CD4-positive, alpha-beta T cell treated with Interleukin-6 at 100 ng/mL for 8 hours (primary cell): ENCODE measurements around the gene MYL4.
"Not testable (repeated sequence)": the region's sequence is repeated elsewhere in the genome, so short reads cannot be mapped to it uniquely, and the experiment has no call there.

Experiments
- DNase-seq: peaks from one replicate; pipeline ENCODE4 v3.0.0-alpha.2; 2020; ENCODE audit warnings: mixed read lengths, low spot score

The MYL4 gene

DNA sequence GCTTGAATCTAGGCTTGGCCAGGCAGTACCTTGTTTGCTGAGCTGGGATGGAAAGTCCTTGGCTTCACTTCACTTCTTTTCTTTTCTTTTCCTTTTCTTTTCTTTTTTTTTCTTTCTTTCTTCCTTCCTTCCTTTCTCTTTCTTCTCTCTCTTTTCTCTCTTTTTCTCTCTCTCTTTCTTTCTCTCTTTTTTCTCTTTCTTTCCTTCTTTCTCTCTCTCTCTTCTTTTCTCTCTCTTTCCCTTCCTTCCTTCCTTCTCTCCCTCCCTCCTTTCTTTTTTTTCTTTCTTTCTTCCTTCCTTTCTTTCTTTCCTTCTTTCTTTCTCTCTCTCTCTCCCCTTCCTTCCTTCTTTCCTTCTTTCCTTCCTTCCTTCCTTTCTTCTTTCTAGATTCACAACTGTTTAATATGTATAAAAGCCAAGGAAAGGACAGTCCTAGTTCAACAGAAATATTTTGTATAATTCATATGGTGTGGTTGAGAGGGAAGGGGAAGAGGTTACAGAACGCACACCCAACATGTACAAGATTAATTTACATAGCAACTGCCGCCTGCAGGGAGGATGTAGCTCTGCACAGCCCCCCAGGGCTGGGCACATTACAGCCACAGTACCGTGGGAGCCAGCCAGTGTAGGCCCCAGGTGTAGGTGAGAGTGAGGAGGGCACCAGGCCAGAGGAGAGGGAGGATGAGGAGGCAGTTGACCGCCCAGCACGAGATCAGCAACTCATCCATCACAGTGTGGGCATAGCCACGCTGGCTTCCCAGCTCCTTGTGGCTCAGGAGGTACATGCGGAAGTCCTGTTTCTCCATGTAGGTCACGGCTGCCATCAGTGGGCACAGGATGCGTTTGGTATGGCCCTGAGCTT is 34.8 kb downstream of the MYL4 start:
- DNase-seq: no peak

DNA sequence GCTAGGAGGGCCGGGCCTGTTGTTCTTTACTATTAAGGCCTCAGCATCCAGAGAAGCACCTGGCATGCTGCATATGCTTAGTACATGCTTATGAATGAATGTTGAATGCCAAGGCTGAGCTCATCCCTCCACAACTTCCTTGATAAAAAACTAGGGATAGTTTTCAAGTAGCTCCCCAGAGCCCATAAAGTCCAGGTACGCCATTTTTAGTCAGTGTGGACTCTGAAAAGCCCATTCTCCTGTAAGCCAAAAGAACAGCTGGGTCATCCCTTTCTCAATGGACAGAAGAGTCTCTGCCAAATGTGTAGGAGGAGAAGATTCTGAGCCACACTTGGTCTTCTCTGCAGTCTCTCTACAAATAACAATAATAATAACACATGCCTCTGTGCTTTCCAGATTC is 35.5 kb downstream of the MYL4 start:
- no peak for DNase-seq

GRCh38 chr17:47246120-47246519 is 37.0 kb downstream of the MYL4 start:
- DNase-seq: no peak

GRCh38 chr17:47250855-47251254 is 41.7 kb downstream of the MYL4 start:
- no peak for DNase-seq

GRCh38 chr17:47251421-47251940 is 42.3 kb downstream of the MYL4 start:
- no peak for DNase-seq

DNA sequence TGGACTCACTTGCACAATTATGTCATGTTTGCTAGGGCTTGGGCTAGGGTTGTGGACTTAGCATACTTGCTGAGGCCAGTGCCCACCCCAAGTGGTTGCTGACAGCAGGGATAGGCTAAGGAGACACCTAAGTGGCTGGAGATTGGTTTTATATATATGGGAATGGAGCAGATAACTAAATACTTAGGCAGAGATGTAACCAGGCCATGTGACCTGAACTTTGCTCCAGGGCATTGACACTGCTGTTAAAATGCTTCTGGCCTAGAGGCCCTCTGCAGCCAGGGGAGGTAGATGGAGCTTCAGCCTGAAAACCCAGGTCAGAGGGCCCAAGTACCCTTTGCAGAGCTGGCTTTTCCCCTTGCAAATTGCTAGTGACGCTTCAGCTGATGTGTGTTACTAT is 43.1 kb downstream of the MYL4 start:
- DNase-seq: no peak

DNA sequence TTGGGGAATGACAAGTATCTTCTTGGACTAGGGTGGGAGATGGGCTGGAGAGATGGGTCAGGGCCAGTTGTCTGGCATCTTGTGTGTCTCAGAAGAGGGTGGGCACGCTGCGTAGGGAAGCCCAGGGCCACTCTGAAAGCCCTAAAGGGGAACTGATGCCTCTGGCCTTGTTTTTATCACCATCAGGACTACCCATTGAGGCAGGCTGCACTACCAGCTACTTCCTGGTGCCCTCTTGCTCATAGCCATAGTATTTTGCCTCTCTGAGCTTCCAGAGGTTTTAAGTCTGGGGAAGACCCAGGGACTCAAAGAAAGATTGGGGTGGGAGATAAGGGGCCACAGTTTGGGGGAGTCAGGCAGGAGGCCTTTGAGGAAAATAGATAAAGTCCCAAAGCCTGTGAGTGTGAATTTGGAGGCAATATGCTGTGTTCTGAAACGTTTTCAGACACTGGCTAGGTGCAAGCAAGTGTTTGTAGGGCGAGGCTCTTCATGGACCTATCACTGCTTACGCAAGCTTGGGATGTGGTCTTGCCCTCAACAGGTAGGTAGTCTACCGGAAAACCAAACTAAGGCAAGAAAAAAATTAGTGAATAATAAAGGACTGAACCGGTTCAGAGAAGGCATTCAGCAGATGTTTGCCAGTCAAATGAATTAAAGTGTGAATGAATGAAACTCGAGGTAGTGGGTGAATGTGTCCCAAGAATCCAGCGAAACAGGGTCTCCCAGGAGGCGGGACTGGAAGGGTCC is 43.8 kb downstream of the MYL4 start:
- DNase-seq: no peak

DNA sequence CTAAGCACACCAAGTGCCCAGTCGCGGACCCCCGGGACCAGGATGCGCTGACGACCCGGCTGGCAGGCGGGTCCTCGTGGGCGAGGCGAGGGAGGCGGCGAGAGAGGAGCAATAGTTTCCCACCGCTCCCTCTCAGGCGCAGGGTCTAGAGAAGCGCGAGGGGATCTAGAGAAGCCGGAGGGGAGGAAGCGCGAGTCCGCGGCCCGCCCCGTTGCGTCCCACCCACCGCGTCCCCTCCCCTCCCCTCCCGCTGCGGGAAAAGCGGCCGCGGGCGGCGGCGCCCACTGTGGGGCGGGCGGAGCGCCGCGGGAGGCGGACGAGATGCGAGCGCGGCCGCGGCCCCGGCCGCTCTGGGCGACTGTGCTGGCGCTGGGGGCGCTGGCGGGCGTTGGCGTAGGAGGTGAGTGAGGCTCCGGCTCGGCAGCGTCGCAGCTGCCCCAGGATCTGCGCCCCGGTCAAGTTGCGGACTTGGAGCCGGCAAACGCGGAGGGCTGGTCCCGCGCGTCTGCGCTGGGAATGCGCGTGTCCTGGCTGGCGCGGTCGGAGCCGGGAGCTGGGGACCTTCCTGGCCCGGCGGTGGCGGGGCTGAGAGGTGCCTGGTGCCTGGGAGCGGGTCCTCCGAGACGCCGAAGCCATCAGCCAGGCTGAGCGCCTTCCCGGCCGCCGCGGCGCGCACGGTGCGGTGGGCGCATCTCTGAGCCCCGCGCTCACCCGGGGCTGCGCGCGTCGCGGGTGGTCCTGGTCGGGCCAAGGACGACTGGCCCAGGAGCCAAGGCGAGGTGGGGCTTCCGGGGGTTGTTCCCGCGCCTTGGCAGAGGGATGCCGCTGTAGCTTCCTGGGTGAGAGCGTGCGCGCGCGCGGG is 44.6 kb downstream of the MYL4 start, which contains the start of gene ITGB3:
Gene ITGB3 (plus strand): TSS at position 287 of the 862 bp plus-strand sequence. CDS start 35 bp downstream, at position 322.
- DNase-seq: peak; percentile 46

- no peak for DNase-seq
Observed at GRCh38 chr17:47254403-47254943, 45.3 kb downstream of the MYL4 start.

GRCh38 chr17:47257651-47258339 is 48.6 kb downstream of the MYL4 start:
- no peak for DNase-seq

DNA sequence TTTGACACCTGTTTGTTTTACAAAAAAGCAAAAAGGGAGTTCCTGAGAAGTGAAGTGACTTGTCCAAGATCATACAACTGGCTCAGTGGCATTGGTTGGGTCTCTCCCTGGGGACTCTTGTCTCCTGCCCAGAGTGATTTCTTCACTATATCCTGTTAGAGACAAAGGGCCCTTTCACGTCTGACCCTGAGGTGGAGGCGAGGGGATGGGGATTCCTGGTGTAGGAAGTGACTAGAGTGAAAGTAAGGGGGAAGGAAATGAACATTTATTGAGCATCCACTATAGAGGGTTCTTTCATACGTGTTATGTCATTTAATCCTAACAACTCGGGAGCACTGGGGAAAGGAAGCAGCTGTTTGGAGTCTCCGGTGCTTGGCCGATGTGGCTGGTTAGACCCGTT is 53.4 kb downstream of the MYL4 start:
- DNase-seq: no peak

DNA sequence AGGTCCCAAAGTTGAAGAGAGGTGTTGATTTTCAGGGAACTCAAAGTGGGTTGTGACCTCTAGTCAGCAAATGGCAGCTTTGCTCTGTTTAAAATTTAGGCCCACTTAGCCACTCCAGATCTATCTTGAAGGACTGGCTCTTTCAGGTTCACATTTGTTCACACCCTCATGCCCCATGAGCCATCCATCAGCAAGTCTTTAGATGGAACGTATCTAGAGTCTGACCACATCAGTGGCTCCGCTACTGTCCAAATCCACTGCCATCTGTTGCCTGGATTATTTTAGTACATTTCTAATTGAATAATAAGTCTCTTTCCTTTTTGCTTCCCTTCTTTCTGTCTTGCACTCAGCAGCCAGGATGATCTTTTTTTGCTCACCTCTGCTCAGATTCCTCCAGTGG is 55.0 kb downstream of the MYL4 start:
- no peak for DNase-seq

- no peak for DNase-seq
Observed at GRCh38 chr17:47265983-47266541, 56.9 kb downstream of the MYL4 start.

DNA sequence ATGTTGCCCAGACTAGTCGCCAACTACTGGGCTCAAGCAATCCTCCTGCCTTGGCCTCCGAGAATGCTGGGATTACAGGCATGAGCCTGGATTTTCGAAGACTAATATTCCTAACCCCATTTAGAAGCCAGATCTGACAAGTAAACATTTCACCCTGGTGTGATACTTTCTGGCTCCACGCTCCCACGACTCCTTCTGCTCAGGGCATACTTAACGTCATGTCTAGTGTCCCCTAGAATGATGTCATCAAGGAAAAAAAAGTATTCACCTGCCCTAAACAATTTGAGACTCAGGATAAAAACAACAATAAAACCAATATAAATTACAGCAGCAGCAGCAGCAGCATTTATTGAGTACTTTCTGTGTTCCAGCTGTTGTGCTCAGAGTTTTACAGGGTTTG is 57.6 kb downstream of the MYL4 start:
- DNase-seq: no peak

DNA sequence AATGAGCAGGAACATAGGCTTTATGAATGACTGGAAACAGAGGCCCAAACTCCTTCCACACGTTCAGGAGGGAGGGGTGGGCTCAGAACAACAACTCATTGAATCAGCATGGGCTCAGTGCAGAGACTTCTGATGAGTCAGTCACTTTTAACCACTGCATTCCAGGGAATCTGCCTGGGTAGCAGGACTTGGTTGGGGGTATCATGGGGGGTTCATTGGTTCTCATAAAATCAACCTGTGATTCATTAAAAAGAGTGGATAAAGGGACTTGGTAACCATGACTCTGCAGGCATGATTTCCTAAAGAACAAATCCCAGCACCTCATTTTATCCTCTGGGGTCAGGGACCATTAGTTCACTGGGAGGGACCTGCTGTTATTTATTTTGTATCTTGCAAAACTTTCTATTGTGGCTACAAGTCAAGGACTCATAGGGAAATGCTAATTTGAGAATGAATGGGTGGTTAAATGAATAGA is 58.2 kb downstream of the MYL4 start:
- no peak for DNase-seq

DNA sequence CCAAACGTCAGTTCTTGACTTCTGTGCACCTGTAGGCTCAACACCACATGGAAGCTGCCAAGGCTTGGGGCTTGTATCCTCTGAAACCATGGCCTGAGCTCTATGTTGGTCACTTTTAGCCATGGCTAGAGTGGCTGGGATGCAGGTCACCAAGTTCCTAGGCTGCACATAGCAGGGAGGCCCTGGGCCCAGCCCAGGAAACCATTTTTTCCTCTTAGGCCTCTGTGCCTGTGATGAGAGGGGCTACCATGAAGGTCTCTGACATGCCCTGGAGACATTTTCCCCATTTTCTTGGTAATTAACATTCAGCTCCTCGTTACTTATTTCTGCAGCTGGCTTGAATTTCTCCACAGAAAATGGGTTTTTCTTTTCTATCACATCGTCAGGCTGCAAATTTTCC is 59.8 kb downstream of the MYL4 start:
- not testable (repeated sequence) for DNase-seq

GRCh38 chr17:47269561-47270280 is 60.6 kb downstream of the MYL4 start:
- not testable (repeated sequence) for DNase-seq

GRCh38 chr17:47270946-47271705 is 62.0 kb downstream of the MYL4 start:
- no peak for DNase-seq

DNA sequence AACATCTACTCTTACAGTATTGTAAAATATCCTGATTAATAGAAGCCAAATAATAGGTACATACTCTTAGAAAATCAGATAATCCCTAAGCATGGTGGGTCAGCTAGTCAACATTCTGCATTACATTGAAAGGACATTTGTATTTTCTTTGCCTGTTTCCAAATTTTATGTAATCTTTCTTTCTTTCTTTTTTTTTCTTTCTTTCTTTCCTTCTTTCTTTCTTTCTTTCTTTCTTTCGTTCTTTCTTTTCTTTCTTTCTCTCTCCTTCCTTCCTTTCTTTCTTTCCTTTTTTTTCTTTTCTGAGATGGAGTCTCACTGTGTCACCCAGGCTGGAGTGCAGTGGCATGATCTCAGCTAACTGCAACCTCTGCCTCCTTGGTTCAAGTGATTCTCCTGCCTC is 63.3 kb downstream of the MYL4 start:
- no peak for DNase-seq
